H9 (cell line): ENCODE data around the gene SLC24A2. TPM values are rescaled to one million over a fixed set of nuclear protein-coding genes. Genes with fewer than 3 reads are reported as not detected.

Experiments used
- DNase-seq: peaks from one replicate; pipeline ENCODE4 v3.0.0-alpha.2; 2017
- H2AFZ ChIP-seq: one replicate; pipeline ENCODE4 v1.6.1; 2013; ENCODE audit warnings: mild to moderate bottlenecking, low read length, control low read depth, moderate library complexity
- H2AK5ac ChIP-seq: 2 replicates; pipeline ENCODE4 v1.6.1; 2013; ENCODE audit warnings: low read length, control low read depth, mixed read lengths; ENCODE audit not compliant: insufficient read length
- H2BK120ac ChIP-seq: one replicate; pipeline ENCODE4 v1.6.1; 2013; ENCODE audit warnings: low read depth, mild to moderate bottlenecking, low read length, control low read depth, inconsistent platforms; ENCODE audit not compliant: poor library complexity, severe bottlenecking
- H2BK12ac ChIP-seq: 2 replicates; pipeline ENCODE4 v1.6.1; 2013; ENCODE audit warnings: low read length, control low read depth, mixed read lengths, low read depth; ENCODE audit not compliant: insufficient read length
- H2BK15ac ChIP-seq: 2 replicates; pipeline ENCODE4 v1.6.1; 2013; ENCODE audit warnings: low read depth, low read length, control low read depth
- H2BK20ac ChIP-seq: one replicate; pipeline ENCODE4 v1.6.1; 2013; ENCODE audit warnings: low read depth, mild to moderate bottlenecking, low read length, control low read depth, inconsistent platforms; ENCODE audit not compliant: poor library complexity, severe bottlenecking
- H2BK5ac ChIP-seq: 2 replicates; pipeline ENCODE4 v1.6.1; 2013; ENCODE audit warnings: low read length, control low read depth, mixed read lengths; ENCODE audit not compliant: insufficient read length
- H3K14ac ChIP-seq: 2 replicates; pipeline ENCODE4 v1.6.1; 2013; ENCODE audit warnings: low read length, control low read depth; ENCODE audit not compliant: insufficient read depth
- H3K18ac ChIP-seq: 2 replicates; pipeline ENCODE4 v1.6.1; 2013; ENCODE audit warnings: low read depth, mild to moderate bottlenecking, mixed read lengths, low read length, control low read depth; ENCODE audit not compliant: insufficient read length
- H3K23ac ChIP-seq: 2 replicates; pipeline ENCODE4 v1.6.1; 2013; ENCODE audit warnings: low read length, control low read depth, mixed read lengths, low read depth; ENCODE audit not compliant: insufficient read length
- H3K23me2 ChIP-seq: 2 replicates; pipeline ENCODE4 v1.6.1; 2013; ENCODE audit warnings: low read depth, mild to moderate bottlenecking, mixed read lengths, low read length, control low read depth; ENCODE audit not compliant: insufficient read length, poor library complexity, severe bottlenecking
- H3K27ac ChIP-seq: 2 replicates; pipeline ENCODE4 v1.5.1; 2013; ENCODE audit warnings: low read length, control low read depth, mixed read lengths, low read depth; ENCODE audit not compliant: insufficient read length
- H3K27me3 ChIP-seq: 2 replicates; pipeline ENCODE4 v1.6.1; 2013; ENCODE audit warnings: low read length, control low read depth, inconsistent platforms; ENCODE audit not compliant: insufficient read depth
- H3K4ac ChIP-seq: 2 replicates; pipeline ENCODE4 v1.6.1; 2013; ENCODE audit warnings: low read depth, mild to moderate bottlenecking, control low read depth, inconsistent platforms, low read length, moderate library complexity
- H3K4me1 ChIP-seq: 2 replicates; pipeline ENCODE4 v1.6.1; 2013; ENCODE audit warnings: low read length, control low read depth, inconsistent platforms; ENCODE audit not compliant: insufficient read depth
- H3K4me2 ChIP-seq: 2 replicates; pipeline ENCODE4 v1.6.1; 2013; ENCODE audit warnings: low read length, control low read depth, mixed read lengths; ENCODE audit not compliant: insufficient read length, insufficient read depth
- H3K56ac ChIP-seq: 2 replicates; pipeline ENCODE4 v1.6.1; 2013; ENCODE audit warnings: low read depth, mild to moderate bottlenecking, mixed read lengths, low read length, control low read depth; ENCODE audit not compliant: insufficient read length
- H3K79me1 ChIP-seq: 2 replicates; pipeline ENCODE4 v1.6.1; 2013; ENCODE audit warnings: low read depth, mild to moderate bottlenecking, moderate library complexity, low read length, control low read depth, inconsistent platforms; ENCODE audit not compliant: insufficient read depth, poor library complexity, severe bottlenecking
- H3K79me2 ChIP-seq: 2 replicates; pipeline ENCODE4 v1.6.1; 2013; ENCODE audit warnings: low read length, control low read depth, inconsistent platforms; ENCODE audit not compliant: insufficient read depth
- H3K9ac ChIP-seq: 2 replicates; pipeline ENCODE4 v1.6.1; 2013; ENCODE audit warnings: low read length, control low read depth, mixed read lengths; ENCODE audit not compliant: insufficient read length; ENCODE audit errors: extremely low read depth
- H3K9me3 ChIP-seq: one replicate; pipeline ENCODE4 v1.6.1; 2013; ENCODE audit warnings: low read depth, low read length, inconsistent platforms; ENCODE audit not compliant: control insufficient read depth
- H3T11ph ChIP-seq: one replicate; pipeline ENCODE4 v1.6.1; 2013; ENCODE audit warnings: mild to moderate bottlenecking, low read length, control low read depth, inconsistent platforms
- H4K20me1 ChIP-seq: one replicate; pipeline ENCODE4 v1.6.1; 2013; ENCODE audit not compliant: control insufficient read depth, insufficient read length, insufficient read depth
- H4K5ac ChIP-seq: 2 replicates; pipeline ENCODE4 v1.6.1; 2013; ENCODE audit warnings: low read depth, mild to moderate bottlenecking, mixed read lengths, low read length, control low read depth; ENCODE audit not compliant: insufficient read length
- H4K8ac ChIP-seq: replicated peaks from 2 replicates; pipeline ENCODE4 v1.6.1; 2013; ENCODE audit warnings: low read length, control low read depth, mixed read lengths, low read depth; ENCODE audit not compliant: insufficient read length
- H4K91ac ChIP-seq: 2 replicates; pipeline ENCODE4 v1.6.1; 2013; ENCODE audit warnings: low read depth, mild to moderate bottlenecking, moderate library complexity, mixed read lengths, low read length, control low read depth; ENCODE audit not compliant: insufficient read length
- H3K27ac Mint-ChIP-seq, 3 experiments: 2 replicates in 2 of 3; 3 replicates in 1 of 3; pipeline ENCODE4 v1.8.0; 2020 to 2021; ENCODE audit warnings: mixed read lengths in 3 of 3, mild to moderate bottlenecking in 1 of 3, moderate library complexity in 1 of 3
- H3K27me3 Mint-ChIP-seq: 2 replicates; pipeline ENCODE4 v1.8.0; 2021; ENCODE audit warnings: low read depth, mild to moderate bottlenecking, moderate library complexity, mixed read lengths
- H3K36me3 Mint-ChIP-seq, 3 experiments: 2 replicates in 2 of 3; 3 replicates in 1 of 3; pipeline ENCODE4 v1.8.0; 2020 to 2021; ENCODE audit warnings: low read depth in 3 of 3, mixed read lengths in 3 of 3; ENCODE audit not compliant: insufficient read depth in 1 of 3
- H3K4me1 Mint-ChIP-seq, 2 experiments: 2 replicates each; pipeline ENCODE4 v1.8.0; 2020; ENCODE audit warnings: mixed read lengths in 2 of 2
- H3K4me3 Mint-ChIP-seq, 2 experiments: 2 replicates in 1 of 2; 3 replicates in 1 of 2; pipeline ENCODE4 v1.8.0; 2020 to 2021; ENCODE audit warnings: mild to moderate bottlenecking in 2 of 2, mixed read lengths in 2 of 2, moderate library complexity in 1 of 2
- H3K9me3 Mint-ChIP-seq, 2 experiments: 2 replicates in 1 of 2; 3 replicates in 1 of 2; pipeline ENCODE4 v1.8.0; 2020; ENCODE audit warnings: mild to moderate bottlenecking in 2 of 2, mixed read lengths in 2 of 2, moderate library complexity in 1 of 2
- CTCF ChIP-seq: fragments of 200-600 bp; sonication (generic); conservative IDR thresholded peaks from 3 replicates; pipeline ENCODE4 v1.8.0; 2021; ENCODE audit warnings: antibody characterized with exemption, mild to moderate bottlenecking
- WGBS: extraction: QIAGEN DNeasy Blood & Tissue Kit; methylation state at CpG from one replicate; pipeline ENCODE4 v1.1.7; 2013; ENCODE audit warnings: missing lambda C conversion rate, low lambda C conversion rate, mixed read lengths; ENCODE audit not compliant: insufficient read length; ENCODE audit errors: extremely low coverage; 5-methylcytosine and 5-hydroxymethylcytosine counted together
- total RNA-seq: library from RNA; stranded (reverse); gene quantifications from 2 replicates; pipeline ENCODE4 v1.2.1, GENCODE V29; 2021

Gene SLC24A2
- total RNA-seq, 1 experiment from 2014 or later: 6.2 TPM

DNA sequence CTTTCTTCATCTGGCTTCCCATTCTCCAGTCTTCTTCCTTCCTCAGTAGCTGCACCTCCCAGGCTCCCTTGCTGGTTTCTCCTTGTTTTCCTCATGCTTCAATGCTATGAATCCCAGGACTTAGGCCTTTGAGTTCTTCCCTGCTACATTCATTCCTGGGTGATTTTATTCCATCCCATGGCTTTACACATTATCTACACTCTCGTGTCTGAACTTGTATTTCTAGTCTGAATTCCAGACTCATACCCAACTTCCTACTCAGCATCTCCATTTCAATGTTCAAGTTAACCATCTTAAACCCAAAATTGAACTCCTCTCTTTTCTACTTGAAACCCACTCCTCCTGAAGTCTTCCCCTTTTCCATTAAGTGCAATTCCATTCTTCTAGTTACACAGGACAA, 20.0 kb downstream of the SLC24A2 start:
- no peak overlapping the region for H2BK15ac ChIP-seq
- H3K79me2 ChIP-seq: no peaks in the 10 kb centered on the region
- H2BK12ac ChIP-seq: no peak overlapping the region
- H3K27me3 ChIP-seq: no peaks in the 10 kb centered on the region
- no peaks in the 10 kb centered on the region for H3K23me2 ChIP-seq
- H3K79me1 ChIP-seq: no peaks in the 10 kb centered on the region
- no peak overlapping the region for H3K4ac ChIP-seq
- no peak overlapping the region for H3K18ac ChIP-seq
- H3K4me1 ChIP-seq: no peaks in the 10 kb centered on the region
- H2BK120ac ChIP-seq: no peak overlapping the region
- H4K5ac ChIP-seq: no peak overlapping the region
- Mint-ChIP-seq H3K27me3 (no peaks in the 10 kb centered on the region), H3K4me3 (no peak overlapping the region), H3K9me3 (peaks cover 21 to 32% of the 10 kb centered on the region in 2 experiments), H3K36me3 (peaks cover 23 to 26% (median 23%) of the 10 kb centered on the region in 3 experiments), H3K27ac (no peak overlapping the region), H3K4me1 (no peaks in the 10 kb centered on the region)
- no peak overlapping the region for H3K4me2 ChIP-seq
- no peak overlapping the region for H3T11ph ChIP-seq
- DNase-seq: no peak
- H3K56ac ChIP-seq: no peak overlapping the region
- H3K9me3 ChIP-seq: no peaks in the 10 kb centered on the region
- no peak overlapping the region for H2AK5ac ChIP-seq
- no peak overlapping the region for H3K9ac ChIP-seq
- no peaks in the 10 kb centered on the region for H4K20me1 ChIP-seq
- no peak overlapping the region for H2AFZ ChIP-seq
- H3K23ac ChIP-seq: no peak overlapping the region
- WGBS: no CpG with 5 or more reads among the region's 1 CpG
- no peak overlapping the region for H4K91ac ChIP-seq
- no peak overlapping the region for H2BK20ac ChIP-seq
- H3K14ac ChIP-seq: no peak overlapping the region
- no peak overlapping the region for H3K27ac ChIP-seq
- no peak overlapping the region for H2BK5ac ChIP-seq
- H4K8ac ChIP-seq: no peak overlapping the region
- no peak for TF ChIP-seq CTCF
